Astrocyte of the hippocampus (primary cell): ENCODE results near the gene TMEFF2.

Experiments
- DNase-seq: peaks from one replicate; pipeline ENCODE4 v3.0.0; 2011; ENCODE audit warnings: low read depth, low spot score

Gene TMEFF2

GRCh38 chr2:191905336-191905735 is 289.4 kb downstream of the TMEFF2 start:
- no peak for DNase-seq

- no peak for DNase-seq
These were observed 293.7 kb downstream of the TMEFF2 start for GRCh38 chr2:191901031-191901430.

- DNase-seq: peak; percentile 88
These were observed 295.3 kb downstream of the TMEFF2 start for GRCh38 chr2:191899410-191899809.
